ENCODE data around the gene MAN1C1. TPM values are rescaled to one million over a fixed set of nuclear protein-coding genes. Genes with fewer than 3 reads are reported as not detected.

The MAN1C1 gene
- total and polyA plus RNA-seq, 2 donors (not counting 3 experiments of a cell fraction or from before 2014, with no cell fraction given) = 1.5 to 4.0 TPM

- no peaks in the 10 kb centered on the region for H3K36me3 ChIP-seq (ENCODE audit: control insufficient read depth in 2 of 2, extremely low read depth in 1 of 2, insufficient read depth in 2 of 2, low read length in 2 of 2)
- H3K4me3 ChIP-seq (replicated peaks in 1 of 3; ENCODE audit: insufficient read depth in 1 of 3, low read depth in 1 of 3, low read length in 3 of 3) = no peak overlapping the region
- TF ChIP-seq MAX (IDR thresholded peaks at IDR 0.05; ENCODE audit: insufficient read depth, insufficient read length) = no peak
- TF ChIP-seq FOS (IDR thresholded peaks at IDR 0.05; ENCODE audit: borderline replicate concordance, insufficient read depth, low read length) = no peak
- no peaks in the 10 kb centered on the region for H3K79me2 ChIP-seq (ENCODE audit: control insufficient read depth, insufficient read depth, low read length)
- intact Hi-C loops (cut with micrococcal nuclease) = no loop called here
- H3K9ac ChIP-seq (replicated peaks; ENCODE audit: extremely low read depth, insufficient read depth, low read length) = no peak overlapping the region
- FAIRE-seq (no peak), DNase-seq (ENCODE audit: low read depth, low spot score) (no peak)
- H2AFZ ChIP-seq (ENCODE audit: low read depth, low read length) = no peak overlapping the region
- ChIA-PET POLR2A (no interaction called here), CTCF (no interaction called here)
- no peaks in the 10 kb centered on the region for H3K9me1 ChIP-seq (replicated peaks; ENCODE audit: control insufficient read depth, extremely low read depth, insufficient read depth, low read length)
- no peaks in the 10 kb centered on the region for H3K9me3 ChIP-seq (replicated peaks; ENCODE audit: control insufficient read depth, insufficient read depth, low read length)
- H3K4me1 ChIP-seq (ENCODE audit: control insufficient read depth, extremely low read depth, insufficient read depth, low read length) = no peaks in the 10 kb centered on the region
- H4K20me1 ChIP-seq (replicated peaks; ENCODE audit: control insufficient read depth, extremely low read depth, insufficient read depth, low read length) = no peaks in the 10 kb centered on the region
- dilution Hi-C loops (cut with MboI; ENCODE audit: extremely low pct_ligation_motif_present, low sequenced_read_pairs) = no loop called here
- H3K27me3 ChIP-seq (ENCODE audit: control insufficient read depth in 2 of 2, insufficient read depth in 2 of 2, low read length in 2 of 2) = peaks cover 0 to 11% of the 10 kb centered on the region in 2 experiments
- no TSS peak for BruUV-seq (replicated peaks)
- no peak overlapping the region for H3K27ac ChIP-seq (ENCODE audit: insufficient read depth, low read depth, low read length)
- H3K4me2 ChIP-seq (ENCODE audit: insufficient read depth, low read length) = no peak overlapping the region
Measured at GRCh38 chr1:25740071-25740470, 123.5 kb downstream of the MAN1C1 start.

GRCh38 chr1:25742316-25742715 is 125.7 kb downstream of the MAN1C1 start:
- H3K9ac ChIP-seq (replicated peaks; ENCODE audit: extremely low read depth, insufficient read depth, low read length) = no peak overlapping the region
- TF ChIP-seq CTCF (IDR thresholded peaks at IDR 0.05; ENCODE audit: extremely low read depth in 1 of 2, insufficient read depth in 1 of 2, low read depth in 1 of 2, low read length in 2 of 2) = no peak
- TF ChIP-seq EZH2 (IDR thresholded peaks at IDR 0.05; ENCODE audit: borderline replicate concordance, low read depth, low read length, severe bottlenecking) = no peak
- TF ChIP-seq JUN (IDR thresholded peaks at IDR 0.05; ENCODE audit: borderline replicate concordance, insufficient read depth, insufficient read length, low read depth) = no peak
- no peak for TF ChIP-seq MYC (IDR thresholded peaks at IDR 0.05; ENCODE audit: low read depth, low read length)
- TF ChIP-seq FOS (IDR thresholded peaks at IDR 0.05; ENCODE audit: borderline replicate concordance, insufficient read depth, low read length) = no peak
- TF ChIP-seq MAX (IDR thresholded peaks at IDR 0.05; ENCODE audit: insufficient read depth, insufficient read length) = no peak
- no peak for TF ChIP-seq POLR2A (IDR thresholded peaks at IDR 0.05; ENCODE audit: low read depth, low read length)
- no peak for TF ChIP-seq POLR2AphosphoS5 (IDR thresholded peaks at IDR 0.05; ENCODE audit: insufficient read depth, low read depth, low read length)
- no peak for TF ChIP-seq GATA2 (IDR thresholded peaks at IDR 0.05; ENCODE audit: insufficient read depth, insufficient read length, low read depth, low read length)
- no peak overlapping the region for H3K4me2 ChIP-seq (ENCODE audit: insufficient read depth, low read length)
- DNase-seq (ENCODE audit: low read depth, low spot score) (no peak), FAIRE-seq (no peak)
- POLR2A ChIA-PET = no interaction called here
- no peaks in the 10 kb centered on the region for H4K20me1 ChIP-seq (replicated peaks; ENCODE audit: control insufficient read depth, extremely low read depth, insufficient read depth, low read length)
- no TSS peak for BruUV-seq (replicated peaks)
- H3K4me1 ChIP-seq (ENCODE audit: control insufficient read depth, extremely low read depth, insufficient read depth, low read length) = no peaks in the 10 kb centered on the region
- peaks cover 0 to 5% of the 10 kb centered on the region in 2 experiments for H3K27me3 ChIP-seq (ENCODE audit: control insufficient read depth in 2 of 2, insufficient read depth in 2 of 2, low read length in 2 of 2)
- H3K4me3 ChIP-seq (replicated peaks in 1 of 3; ENCODE audit: insufficient read depth in 1 of 3, low read depth in 1 of 3, low read length in 3 of 3) = no peak overlapping the region
- no peaks in the 10 kb centered on the region for H3K36me3 ChIP-seq (ENCODE audit: control insufficient read depth in 2 of 2, extremely low read depth in 1 of 2, insufficient read depth in 2 of 2, low read length in 2 of 2)
- dilution Hi-C loops (cut with MboI; ENCODE audit: extremely low pct_ligation_motif_present, low sequenced_read_pairs) = no loop called here
- H3K9me3 ChIP-seq (replicated peaks; ENCODE audit: control insufficient read depth, insufficient read depth, low read length) = no peaks in the 10 kb centered on the region
- intact Hi-C loops (cut with micrococcal nuclease) = no loop called here
- no peaks in the 10 kb centered on the region for H3K79me2 ChIP-seq (ENCODE audit: control insufficient read depth, insufficient read depth, low read length)
- H2AFZ ChIP-seq (ENCODE audit: low read depth, low read length) = no peak overlapping the region
- no peak overlapping the region for H3K27ac ChIP-seq (ENCODE audit: insufficient read depth, low read depth, low read length)
- CTCF ChIA-PET = no interaction called here
- no peaks in the 10 kb centered on the region for H3K9me1 ChIP-seq (replicated peaks; ENCODE audit: control insufficient read depth, extremely low read depth, insufficient read depth, low read length)

Measured in endothelial cell of umbilical vein (primary cell).